SH-SY5Y (cell line): ENCODE data around the gene KIF26B.

Experiments used
- GATA2 ChIP-seq: IDR thresholded peaks from 2 replicates; pipeline ENCODE4 v1.6.1; 2011; ENCODE audit warnings: mild to moderate bottlenecking, low read depth, low read length
- GATA3 ChIP-seq: IDR thresholded peaks from 2 replicates; pipeline ENCODE4 v1.6.1; 2011; ENCODE audit warnings: low read depth, mild to moderate bottlenecking, low read length, moderate library complexity

Gene KIF26B

GRCh38 chr1:245701631-245702030, 546.8 kb downstream of the KIF26B start:
- TF ChIP-seq GATA3 (no peak), GATA2 (no peak)

- TF ChIP-seq GATA2 (no peak), GATA3 (no peak)
Observed at GRCh38 chr1:245702346-245702745, 547.6 kb downstream of the KIF26B start.

GRCh38 chr1:245704341-245704740, 549.6 kb downstream of the KIF26B start:
- TF ChIP-seq GATA3 (no peak), GATA2 (no peak)

GRCh38 chr1:245704765-245705164, 550.0 kb downstream of the KIF26B start:
- no peak for TF ChIP-seq GATA2
- TF ChIP-seq GATA3, result no peak

- TF ChIP-seq GATA3 (no peak), GATA2 (no peak)
Observed at GRCh38 chr1:245707941-245708340, 553.2 kb downstream of the KIF26B start.

GRCh38 chr1:245710961-245711903, 556.4 kb downstream of the KIF26B start:
- TF ChIP-seq GATA2 (no peak), GATA3 (no peak)

GRCh38 chr1:245715291-245715701, 560.5 kb downstream of the KIF26B start:
- TF ChIP-seq GATA2, result no peak
- TF ChIP-seq GATA3, result no peak

- TF ChIP-seq GATA2, result no peak
- TF ChIP-seq GATA3, result no peak
Observed at GRCh38 chr1:245715970-245716369, 561.2 kb downstream of the KIF26B start.

- TF ChIP-seq GATA3 (no peak), GATA2 (no peak)
Observed at GRCh38 chr1:245716561-245716960, 561.8 kb downstream of the KIF26B start.

GRCh38 chr1:245717611-245718010, 562.8 kb downstream of the KIF26B start:
- no peak for TF ChIP-seq GATA3

GRCh38 chr1:245718123-245718522, 563.3 kb downstream of the KIF26B start:
- no peak for TF ChIP-seq GATA2
- TF ChIP-seq GATA3, result no peak

- TF ChIP-seq GATA3 (no peak), GATA2 (no peak)
Observed at GRCh38 chr1:245718951-245719350, 564.2 kb downstream of the KIF26B start.

- TF ChIP-seq GATA2 (no peak), GATA3 (no peak)
Observed at GRCh38 chr1:245721488-245721887, 566.7 kb downstream of the KIF26B start.

GRCh38 chr1:245730801-245731200, 576.0 kb downstream of the KIF26B start:
- TF ChIP-seq GATA2, result no peak
- TF ChIP-seq GATA3, result no peak

GRCh38 chr1:245742896-245743295, 588.1 kb downstream of the KIF26B start:
- TF ChIP-seq GATA2, result no peak
- TF ChIP-seq GATA3, result no peak
